HG03354 (cell line): ENCODE results near the gene HHAT.
"Not testable (repeated sequence)": the region's sequence is repeated elsewhere in the genome, so short reads cannot be mapped to it uniquely, and the experiment has no call there.

ENCODE experiments used
- ATAC-seq: cut with Tn5 transposase; IDR thresholded peaks from one replicate; pipeline ENCODE4 v1.9.1; 2021; ENCODE audit warnings: mild to moderate bottlenecking; ENCODE audit not compliant: unreplicated experiment, poor library complexity, severe bottlenecking

HHAT gene

DNA sequence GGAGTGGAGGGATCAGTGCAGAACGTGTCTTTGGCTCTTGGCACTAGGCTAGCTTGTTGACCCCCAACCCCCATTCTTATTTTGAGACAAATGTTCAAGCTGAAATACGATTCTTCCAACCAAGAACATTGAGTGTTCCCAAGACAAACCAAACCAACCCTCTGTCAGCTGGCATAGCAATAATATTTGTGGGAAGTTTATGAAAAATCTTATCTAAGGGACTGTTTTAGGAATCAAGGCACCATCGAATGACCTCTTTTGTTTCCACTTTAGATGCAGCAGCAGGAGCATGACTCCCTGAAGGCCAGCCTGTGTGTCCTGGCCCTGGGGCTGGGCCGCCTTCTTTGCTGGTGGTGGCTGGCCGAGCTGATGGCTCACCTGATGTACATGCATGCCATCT, 89.2 kb downstream of the HHAT start:
- ATAC-seq: no peak

- no peak for ATAC-seq
Observed at GRCh38 chr1:210418863-210419650, 90.4 kb downstream of the HHAT start.

DNA sequence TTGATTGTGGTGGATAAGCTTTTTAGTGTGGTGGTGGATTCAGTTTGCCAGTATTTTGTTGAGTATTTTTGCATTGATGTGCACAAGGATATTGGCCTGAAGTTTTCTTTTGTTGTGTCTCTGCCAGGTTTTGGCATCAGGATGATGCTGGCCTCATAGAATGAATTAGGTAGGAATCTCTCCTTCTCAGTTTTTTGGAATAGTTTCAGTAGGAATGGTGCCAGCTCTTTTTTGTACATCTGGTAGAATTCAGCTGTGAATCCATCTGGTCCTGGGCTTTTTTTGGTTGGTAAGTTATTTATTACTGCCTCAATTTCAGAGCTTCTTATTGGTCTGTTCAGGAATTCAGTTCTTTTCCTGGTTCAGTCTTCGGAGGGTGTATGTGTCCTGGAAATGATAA, 98.0 kb downstream of the HHAT start:
- not testable (repeated sequence) for ATAC-seq

DNA sequence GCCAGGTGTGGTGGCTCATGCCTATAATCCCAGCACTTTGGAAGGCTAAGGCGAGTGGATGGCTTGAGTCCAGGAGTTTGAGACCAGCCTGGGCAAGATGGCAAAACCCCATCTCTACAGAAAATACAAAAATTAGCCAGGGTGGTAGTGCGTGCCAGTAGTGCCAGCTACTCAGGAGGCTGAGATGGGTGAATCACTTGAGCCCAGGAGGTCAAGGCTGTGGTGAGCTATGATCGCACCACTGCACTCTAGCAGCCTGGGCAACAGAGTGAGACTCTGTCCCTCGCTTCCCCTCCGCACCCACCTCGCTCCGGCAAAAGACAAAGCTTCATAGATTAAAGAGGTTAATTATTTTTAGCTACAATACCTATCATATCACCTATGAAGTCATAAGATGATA, 100.0 kb downstream of the HHAT start:
- no peak for ATAC-seq

DNA sequence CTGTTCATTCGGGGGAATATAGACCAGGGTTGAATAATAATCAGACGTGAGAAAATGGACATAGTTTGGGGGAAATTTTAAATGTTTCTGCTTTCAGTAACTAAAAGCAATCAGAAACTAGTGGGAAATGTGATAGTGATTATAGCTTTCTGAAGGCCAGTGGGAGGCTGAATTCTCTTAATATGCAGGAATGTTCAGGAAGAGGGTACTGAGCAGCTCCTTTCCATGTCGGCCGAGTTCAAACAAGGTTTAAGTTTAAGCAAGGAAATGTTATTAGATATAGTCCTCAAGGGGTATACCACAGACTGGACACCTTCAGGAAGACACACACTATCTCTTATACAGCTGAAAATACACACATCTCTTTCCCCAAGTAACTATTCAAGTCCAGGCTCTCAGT, 105.5 kb downstream of the HHAT start:
- ATAC-seq: no peak

GRCh38 chr1:210437111-210437510, 108.4 kb downstream of the HHAT start:
- no peak for ATAC-seq

DNA sequence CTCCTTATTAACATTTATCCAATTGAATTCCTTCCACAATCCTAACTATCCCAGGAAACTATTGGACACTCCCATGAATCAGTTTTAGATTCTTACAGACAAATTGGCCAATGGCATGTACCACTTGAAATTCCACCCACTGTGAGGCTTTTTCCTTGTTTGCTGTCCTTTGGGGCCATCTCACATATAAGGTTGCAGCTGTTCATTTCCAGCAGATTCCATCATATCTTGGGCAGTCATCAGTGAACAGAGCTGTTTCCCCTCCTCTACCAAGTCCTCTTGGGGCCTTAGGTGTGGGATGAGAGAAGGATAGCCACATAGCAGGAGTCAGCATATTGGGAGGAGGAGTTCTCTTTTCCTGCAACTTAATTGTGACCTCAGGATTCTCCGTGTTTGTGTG, 109.1 kb downstream of the HHAT start:
- no peak for ATAC-seq

DNA sequence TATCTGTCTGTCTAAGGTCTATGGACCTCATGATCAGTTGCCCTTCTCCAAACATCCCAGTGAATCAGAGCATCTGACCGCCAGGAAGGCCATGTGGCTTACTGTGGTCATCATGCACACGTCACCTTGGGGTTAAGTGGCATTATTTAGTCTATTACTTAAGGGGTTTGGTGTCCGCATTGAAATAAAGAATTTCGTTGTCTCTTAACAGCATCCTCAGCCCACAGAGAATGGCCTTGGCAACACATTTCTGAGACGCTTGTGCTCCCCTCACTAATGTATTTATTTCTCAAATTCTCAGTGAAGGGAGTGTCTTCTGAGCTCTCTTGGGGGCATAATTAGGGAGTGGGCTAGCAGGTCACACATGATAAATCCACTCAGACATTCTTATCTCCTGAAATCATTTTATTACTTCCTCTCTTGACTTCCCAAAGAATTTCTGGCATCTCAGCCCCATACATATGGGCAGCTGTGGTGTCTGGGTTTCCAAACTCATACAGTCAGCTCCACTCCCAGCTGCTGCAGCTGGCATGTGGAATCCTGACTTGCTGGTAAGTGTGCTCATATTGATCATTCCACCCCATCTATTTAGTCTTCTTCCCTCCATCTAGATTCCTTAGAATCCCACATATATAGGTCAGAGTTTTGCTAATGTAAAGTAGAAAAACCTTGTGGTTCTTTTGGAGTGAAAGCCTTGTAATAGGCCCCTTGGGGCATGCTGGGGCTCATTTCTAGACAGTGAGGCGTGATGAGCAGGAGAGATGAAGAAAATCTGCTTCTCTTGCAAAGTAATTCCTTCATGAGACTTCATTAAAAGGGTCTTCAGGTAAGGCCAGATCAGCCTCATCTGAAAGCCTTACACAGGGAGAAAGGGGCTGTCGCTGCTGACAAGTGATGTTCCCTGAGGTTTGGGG, 110.5 kb downstream of the HHAT start:
- ATAC-seq: no peak

DNA sequence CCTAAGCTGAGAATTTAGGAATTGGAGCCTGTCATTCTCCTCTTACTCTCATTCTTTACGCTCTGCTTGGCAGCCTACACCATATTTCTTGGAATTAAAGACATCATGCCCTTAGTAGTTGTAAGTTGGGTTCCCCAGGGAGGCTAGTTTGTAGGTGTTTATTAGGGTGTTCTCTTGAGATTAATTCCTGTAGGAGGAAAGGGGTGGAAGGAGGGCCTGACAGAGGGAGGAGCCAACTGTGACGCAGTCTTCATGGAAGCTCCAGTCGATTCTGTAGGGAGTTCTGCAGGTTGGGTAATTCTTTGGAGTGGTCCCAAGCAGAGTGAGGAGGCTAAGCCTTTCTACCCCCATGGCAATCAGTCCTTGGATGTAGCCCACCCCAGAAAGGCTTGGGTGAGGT, 111.4 kb downstream of the HHAT start:
- no peak for ATAC-seq

DNA sequence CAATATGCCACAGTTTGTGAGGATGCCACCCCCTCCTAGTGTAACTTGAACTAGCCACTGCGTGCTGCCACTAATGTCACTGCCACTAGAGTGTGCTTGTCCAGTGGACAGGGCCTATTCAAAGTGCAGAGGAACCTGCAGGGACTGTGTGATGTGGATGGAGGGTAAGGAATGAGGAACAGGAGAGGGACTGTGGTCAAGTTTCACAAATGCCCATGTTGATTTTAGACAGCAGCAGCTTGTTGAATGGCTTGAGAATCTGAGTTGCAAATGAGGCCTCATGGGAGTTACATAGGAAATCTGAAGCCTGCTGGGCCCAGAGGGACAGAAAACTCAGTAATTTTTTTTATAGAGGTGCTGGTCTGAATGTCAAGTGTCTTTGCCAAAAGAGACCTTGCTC, 112.3 kb downstream of the HHAT start:
- ATAC-seq: no peak

GRCh38 chr1:210445485-210445884, 116.8 kb downstream of the HHAT start:
- ATAC-seq: no peak

DNA sequence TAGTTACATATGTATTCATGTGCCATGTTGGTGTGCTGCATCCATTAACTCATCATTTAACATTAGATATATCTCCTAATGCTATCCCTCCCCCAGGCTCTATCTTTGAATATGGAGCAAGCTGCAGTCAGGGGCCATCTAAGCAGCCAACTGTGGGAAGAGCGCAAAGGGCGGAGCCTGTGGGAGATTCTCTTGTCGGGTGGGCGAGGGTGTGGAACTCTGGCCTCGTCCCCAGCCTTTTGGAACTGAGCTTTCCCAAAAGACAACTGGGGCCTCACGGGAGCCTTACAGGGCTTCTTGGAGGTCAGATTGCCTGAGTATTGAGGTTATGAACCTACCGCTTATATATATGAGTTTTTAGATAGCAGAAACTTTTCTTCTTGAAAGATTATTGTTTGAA, 117.2 kb downstream of the HHAT start:
- no peak for ATAC-seq

- no peak for ATAC-seq
Observed at GRCh38 chr1:210446479-210446878, 117.8 kb downstream of the HHAT start.

- no peak for ATAC-seq
Observed at GRCh38 chr1:210447456-210448057, 118.9 kb downstream of the HHAT start.

- no peak for ATAC-seq
Observed at GRCh38 chr1:210448297-210448892, 119.7 kb downstream of the HHAT start.

DNA sequence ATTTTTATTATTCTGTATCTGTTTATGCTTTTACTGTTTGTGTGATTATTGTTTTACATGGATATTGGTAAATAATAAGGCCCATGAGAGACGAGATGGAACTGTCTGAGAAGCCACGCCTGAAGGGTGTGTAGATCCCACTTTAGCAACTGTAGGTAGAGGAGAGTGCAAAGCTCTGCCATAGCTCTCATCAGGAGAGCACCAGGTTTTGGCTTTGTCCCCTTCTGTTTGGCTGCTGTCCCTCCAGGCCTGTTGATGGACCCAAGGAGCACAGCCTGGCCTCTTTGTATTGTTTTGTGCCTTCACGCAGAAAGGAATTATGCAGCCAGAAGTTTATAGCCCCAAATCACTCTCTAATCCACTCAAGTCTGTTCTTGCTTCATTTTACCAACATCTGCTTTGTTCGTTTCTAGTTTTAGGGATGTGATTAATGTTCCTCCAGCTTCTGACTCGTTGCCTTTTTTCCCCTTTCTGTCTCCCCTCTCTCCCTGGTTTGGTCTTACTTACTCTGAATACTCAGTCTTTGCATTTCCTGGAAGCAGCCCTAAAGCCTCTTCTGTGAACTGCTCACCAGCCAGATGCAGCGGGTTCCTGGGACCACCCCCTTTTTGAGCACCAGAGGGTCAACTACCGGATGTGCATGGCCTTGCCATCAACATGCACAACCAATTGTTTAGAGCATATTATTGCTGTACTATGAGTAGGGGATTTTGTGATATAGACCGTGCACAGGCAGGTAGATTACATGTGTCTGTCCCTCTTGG, 127.3 kb downstream of the HHAT start:
- ATAC-seq: no peak

DNA sequence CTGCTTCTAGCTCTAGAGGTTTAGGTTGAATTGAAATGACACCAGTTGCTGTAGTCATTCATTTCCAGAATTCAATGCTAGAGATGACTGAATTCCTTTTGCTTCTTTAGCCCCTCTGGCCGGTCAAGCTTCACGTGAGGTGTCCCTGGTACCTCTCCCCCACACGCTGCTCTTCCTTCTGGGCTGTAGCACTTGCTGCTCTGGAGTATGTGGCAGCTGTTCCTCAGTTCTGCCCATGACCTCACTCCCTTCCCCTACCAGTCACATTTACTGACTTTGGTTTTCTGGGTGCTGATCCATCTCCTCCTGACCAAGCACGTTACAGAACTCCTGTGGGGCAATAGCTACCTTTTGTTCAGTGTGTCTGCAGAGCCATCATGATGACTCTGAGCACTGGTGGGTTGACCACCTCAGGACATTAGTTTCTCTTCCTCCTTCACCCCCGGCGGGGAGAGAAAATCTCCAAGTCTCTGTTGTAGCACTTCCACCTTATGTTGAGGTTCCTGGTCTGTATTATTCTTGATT, 128.1 kb downstream of the HHAT start:
- no peak for ATAC-seq

DNA sequence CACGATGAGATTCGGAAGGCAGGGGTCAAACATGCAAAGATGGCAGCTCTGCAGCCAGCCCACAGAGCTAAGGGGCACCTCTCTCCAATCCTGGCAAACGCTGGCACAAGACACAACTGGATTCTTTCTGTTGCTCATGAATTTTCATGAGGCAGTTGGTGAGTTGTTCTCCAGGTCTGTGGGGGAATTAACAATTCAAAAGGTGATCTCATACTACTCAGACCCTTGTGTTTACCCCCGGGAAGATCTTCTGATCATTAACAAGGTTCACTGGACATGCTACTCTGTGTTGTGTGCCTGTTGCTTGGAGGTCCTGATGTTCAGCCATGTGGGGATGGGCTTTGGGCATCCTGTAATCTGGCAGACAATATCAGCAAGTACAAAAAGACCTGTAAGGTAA, 128.9 kb downstream of the HHAT start:
- no peak for ATAC-seq

DNA sequence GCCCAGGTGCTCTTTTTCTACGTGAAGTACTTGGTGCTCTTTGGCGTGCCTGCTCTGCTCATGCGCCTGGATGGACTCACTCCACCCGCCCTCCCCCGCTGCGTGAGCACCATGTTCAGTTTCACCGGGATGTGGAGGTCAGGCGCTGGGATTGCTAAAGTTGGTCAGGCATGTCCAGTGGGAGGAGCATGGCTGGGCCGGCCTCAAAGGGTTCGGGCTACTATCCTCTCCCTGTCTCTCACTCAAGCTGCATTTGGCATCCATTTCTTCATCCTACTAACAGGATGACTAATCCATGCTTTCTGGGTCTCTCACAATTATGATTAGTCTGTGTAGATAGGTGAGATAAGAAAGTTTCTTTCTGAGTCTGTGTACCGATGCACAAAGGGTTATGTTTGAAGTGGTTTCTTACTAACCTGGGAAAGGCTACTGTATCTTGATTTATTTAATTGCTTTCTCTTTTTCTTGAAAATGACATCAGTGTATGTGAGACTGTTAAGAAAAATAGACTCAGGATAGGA, 135.9 kb downstream of the HHAT start:
- ATAC-seq: no peak
